Left colon (tissue), 2 donors: ENCODE measurements around the gene AUTS2. TPM values are rescaled to one million over a fixed set of nuclear protein-coding genes. Genes with fewer than 3 reads are reported as not detected.

Experiments
- ATAC-seq: fragments of 200-7000 bp; cut with Tn5 transposase; one replicate; pipeline ENCODE4 v1.9.1; 2020; ENCODE audit warnings: mild to moderate bottlenecking, moderate library complexity
- DNase-seq, 2 donors: peaks; one replicate each; pipeline ENCODE4 v3.0.0-alpha.2; 2020
- intact Hi-C, 2 donors: fragments of 100-400 bp; cut with DNase I in 1 of 2; cut with micrococcal nuclease in 1 of 2; formaldehyde crosslinking; loops; one replicate each; pipeline versions ENCODE4 v1.11.2 to v1.14.0; 2022; cut with DNase I, micrococcal nuclease
- total RNA-seq, 2 donors: library from RNA; stranded (reverse); fragmentation: NEBNext Ultra II Directional; extraction: Animal tissue kit (Norgen Biotek cat#: 25700); gene quantifications; one replicate each; pipeline ENCODE4 v1.2.1, GENCODE V29; 2021
- donor health status: DM: no; HTN: no; CAD: no.
- donor health status: DM: yes; HTN: yes; CAD: no.

AUTS2 gene
- total RNA-seq, 2 donors from 2014 or later, result 43.3 to 44.2 TPM

GRCh38 chr7:70334871-70335270, 736.6 kb downstream of the AUTS2 start:
- ATAC-seq, result no peak
- intact Hi-C loops, result no loop called here
- DNase-seq, result no peak

DNA sequence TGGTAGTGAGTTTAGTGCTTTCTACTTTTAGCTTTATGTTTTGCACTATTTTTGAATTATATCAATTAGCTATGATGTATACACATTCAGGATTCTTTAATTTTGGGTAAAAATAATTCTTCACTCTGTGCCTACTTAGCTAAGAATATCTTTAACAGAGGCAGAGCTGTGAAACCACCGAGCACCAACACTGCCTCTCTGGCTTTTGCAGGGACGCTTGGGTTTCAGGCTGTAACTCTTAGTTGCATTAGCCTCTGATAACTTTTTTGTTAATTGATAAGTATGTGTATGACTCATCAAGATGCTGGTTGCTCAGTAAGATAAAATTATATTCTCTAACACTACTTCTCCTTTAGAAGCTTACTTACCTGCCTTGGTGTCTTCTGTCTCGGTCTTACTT, 738.3 kb downstream of the AUTS2 start:
- ATAC-seq, result no peak

DNA sequence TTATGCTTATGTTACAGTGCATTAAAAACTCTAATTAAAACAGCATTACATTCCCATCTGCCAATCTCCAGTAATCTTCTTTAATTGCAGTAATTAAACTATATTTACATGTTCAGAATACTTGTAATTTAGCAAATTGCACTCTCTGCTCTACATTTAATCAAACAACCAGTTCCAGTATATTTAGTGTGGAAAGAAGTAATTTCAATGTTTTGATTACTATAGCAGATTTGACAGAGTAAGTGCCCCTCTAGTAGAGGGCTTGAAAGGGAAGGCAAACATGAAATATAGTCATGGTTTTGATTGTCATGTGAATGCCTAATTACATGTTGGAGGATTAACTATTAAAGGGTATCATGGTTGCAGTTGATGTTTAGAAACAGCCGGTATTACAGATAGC, 739.7 kb downstream of the AUTS2 start:
- no peak for DNase-seq
- intact Hi-C loops, result no loop called here
- no peak for ATAC-seq

More for the DNA sequence above, 738.3 kb downstream of the AUTS2 start:
- intact Hi-C loops, result no loop called here
- no peak for DNase-seq

DNA sequence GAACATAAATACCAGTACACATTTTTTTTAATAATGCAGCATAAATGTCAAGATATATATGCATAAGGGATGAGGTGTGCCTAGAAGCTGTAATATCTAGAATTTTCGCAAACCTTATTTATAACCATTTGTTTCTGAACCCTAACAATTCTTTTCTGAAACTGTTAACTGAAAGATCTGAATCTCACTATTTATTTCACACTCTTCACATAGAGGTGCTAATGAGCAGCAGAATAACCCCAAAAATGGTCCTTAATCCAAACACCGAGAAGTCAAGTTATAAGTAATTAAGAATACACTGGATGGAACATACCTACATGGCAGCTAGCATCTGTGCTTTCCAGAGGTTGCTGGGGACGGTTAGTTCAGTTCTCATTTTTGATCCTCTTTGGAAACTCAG, 742.0 kb downstream of the AUTS2 start:
- intact Hi-C loops, result no loop called here
- DNase-seq (no peak), ATAC-seq (no peak)

- no peak for ATAC-seq
Measured at GRCh38 chr7:70341446-70341845, 743.2 kb downstream of the AUTS2 start.

GRCh38 chr7:70343519-70343918, 745.2 kb downstream of the AUTS2 start:
- DNase-seq (no peak), ATAC-seq (no peak)
- intact Hi-C loops, result no loop called here

More at GRCh38 chr7:70341446-70341845, 743.2 kb downstream of the AUTS2 start:
- DNase-seq, result no peak
- intact Hi-C loops, result no loop called here

GRCh38 chr7:70344726-70345125, 746.5 kb downstream of the AUTS2 start:
- ATAC-seq (no peak), DNase-seq (no peak)
- intact Hi-C loops, result no loop called here

DNA sequence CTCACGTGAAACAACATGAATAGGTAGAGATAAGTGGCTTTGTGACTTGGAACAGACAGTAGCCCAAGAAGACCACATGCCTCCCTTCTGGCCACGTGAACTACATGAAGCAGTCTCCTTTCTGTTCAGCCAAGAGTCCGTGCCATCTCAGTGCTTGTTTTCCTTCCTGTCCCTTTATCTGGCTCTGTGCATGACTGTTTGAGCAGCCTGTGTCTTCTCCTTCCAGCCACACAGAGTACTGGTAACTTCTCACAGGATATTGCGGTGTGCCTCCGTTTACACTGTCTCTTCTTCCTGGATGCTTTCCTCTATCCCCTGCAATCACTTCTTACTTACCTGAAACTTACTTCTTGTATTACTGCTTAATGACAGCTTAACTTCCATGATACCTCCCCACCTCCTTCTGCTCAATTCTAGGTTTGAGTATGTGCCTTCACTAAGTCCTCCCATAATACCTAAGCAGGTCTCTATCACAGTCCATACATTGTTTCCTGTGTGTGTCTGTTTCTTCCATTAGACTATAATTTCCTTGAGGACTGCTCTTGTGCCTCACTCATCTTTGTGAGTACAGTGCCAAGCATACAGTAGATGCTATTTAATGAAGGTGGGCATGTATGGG, 748.7 kb downstream of the AUTS2 start:
- no peak for ATAC-seq
- intact Hi-C loops, result no loop called here
- no peak for DNase-seq

GRCh38 chr7:70347463-70348254, 749.4 kb downstream of the AUTS2 start:
- no peak for DNase-seq
- no peak for ATAC-seq
- intact Hi-C loops, result no loop called here

DNA sequence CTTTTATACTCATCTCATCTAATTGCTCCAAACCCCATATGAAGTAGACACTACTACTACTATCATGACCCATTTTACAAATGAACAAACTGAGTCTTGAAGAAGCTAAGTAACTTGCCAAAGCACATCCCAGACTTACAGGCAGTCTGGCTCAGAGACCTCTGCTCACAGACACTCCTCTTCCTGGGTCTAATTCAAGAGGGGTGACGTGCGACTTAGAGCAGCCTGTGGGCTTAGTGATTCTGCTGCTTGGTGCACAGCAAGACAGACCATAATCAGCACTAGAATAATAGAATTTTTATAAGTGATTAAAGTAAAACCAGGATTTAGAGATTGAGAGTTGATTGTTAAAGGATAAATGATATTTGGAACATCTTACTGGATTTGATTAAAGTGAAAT, 750.8 kb downstream of the AUTS2 start:
- ATAC-seq (no peak), DNase-seq (no peak)
- intact Hi-C loops, result no loop called here

DNA sequence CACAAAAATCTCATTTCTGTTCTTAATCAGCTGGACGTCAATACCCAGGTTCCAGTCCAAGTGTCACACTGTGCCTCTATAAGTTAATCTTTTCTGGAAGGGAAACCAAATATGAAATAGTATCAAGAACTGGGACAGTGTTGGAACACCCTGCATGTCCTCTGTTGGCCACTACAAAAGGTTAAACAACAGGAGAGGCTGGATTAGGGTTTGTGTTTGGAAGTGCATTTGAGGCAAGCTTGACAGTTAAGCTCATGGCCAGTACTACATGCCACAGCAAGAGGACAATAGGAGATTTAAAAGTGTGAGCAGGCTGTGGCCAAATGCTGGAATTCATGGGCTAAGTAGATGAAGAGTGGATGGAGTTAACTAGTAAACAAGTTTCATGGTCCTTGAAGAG, 751.5 kb downstream of the AUTS2 start:
- no peak for ATAC-seq
- DNase-seq, result no peak
- intact Hi-C loops, result no loop called here

DNA sequence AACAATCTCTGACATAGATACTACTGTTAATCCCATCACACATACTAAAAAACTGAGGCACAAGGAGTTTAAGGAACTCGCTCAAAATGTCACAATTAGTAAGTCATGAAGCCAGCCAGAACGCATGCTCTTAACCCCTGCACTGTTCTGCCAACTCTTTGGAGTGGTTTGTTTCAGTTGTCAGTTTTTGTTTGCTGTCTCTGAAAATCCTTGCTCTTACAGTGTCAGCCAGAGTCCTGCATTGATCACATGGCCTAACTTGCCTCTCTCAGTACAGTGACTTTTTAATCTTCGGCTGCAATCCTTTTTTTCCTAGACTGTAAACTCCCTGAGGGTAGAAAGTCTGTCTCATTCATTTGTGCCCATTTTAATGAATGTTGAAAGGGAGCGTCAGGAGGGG, 753.8 kb downstream of the AUTS2 start:
- intact Hi-C loops, result no loop called here

GRCh38 chr7:70352906-70353305, 754.6 kb downstream of the AUTS2 start:
- intact Hi-C loops, result no loop called here
- DNase-seq (no peak), ATAC-seq (no peak)

More for the DNA sequence above, 753.8 kb downstream of the AUTS2 start:
- DNase-seq (no peak), ATAC-seq (no peak)

DNA sequence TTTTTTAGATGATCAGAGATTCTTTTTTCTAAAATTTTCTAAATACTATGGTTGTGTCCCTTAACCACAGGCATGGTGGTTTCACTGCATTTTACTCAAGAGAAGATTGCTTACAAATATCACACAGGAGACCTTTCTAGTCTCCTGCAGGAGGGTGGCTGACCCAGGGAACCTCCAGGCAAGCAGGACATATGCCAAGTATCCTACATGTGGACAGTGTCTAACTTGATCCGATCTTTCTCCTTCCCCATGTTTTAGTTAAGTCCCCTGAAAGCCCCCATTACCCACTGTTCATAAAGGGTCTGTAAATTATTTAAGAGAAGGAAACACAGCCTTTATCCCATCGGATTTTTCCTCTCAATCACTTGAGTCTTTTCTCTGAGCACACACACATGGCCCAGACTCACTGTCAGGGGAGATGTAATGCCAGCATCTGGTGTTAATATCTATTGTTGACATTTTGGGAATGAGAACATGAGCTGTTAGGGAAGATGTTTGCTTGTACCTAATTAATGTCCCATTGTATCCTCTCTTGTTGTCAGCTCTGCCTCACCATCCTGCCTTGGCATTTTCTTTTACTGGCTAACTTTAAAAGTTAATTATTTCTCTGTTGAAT, 755.2 kb downstream of the AUTS2 start:
- no peak for DNase-seq
- intact Hi-C loops, result no loop called here
- ATAC-seq, result no peak

DNA sequence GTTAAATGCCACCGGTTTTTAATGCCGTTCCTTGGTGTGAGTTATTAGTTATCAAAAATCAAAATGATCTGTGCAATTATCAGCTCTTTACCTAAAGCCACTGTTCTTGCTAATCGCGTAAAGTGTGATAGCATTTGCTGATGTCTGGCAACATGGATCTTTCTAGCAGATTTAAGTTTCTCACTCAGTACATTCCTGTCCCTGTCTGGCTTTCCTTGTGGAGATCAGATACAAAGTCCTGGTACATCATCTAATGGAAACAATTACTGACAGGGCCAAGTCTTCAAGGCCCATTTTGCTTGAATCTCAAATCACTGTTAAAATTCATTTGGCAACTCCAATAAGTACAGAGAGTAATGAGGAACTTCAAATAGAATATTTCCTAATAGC, 755.7 kb downstream of the AUTS2 start:
- no peak for ATAC-seq
- no peak for DNase-seq
- intact Hi-C loops, result no loop called here

DNA sequence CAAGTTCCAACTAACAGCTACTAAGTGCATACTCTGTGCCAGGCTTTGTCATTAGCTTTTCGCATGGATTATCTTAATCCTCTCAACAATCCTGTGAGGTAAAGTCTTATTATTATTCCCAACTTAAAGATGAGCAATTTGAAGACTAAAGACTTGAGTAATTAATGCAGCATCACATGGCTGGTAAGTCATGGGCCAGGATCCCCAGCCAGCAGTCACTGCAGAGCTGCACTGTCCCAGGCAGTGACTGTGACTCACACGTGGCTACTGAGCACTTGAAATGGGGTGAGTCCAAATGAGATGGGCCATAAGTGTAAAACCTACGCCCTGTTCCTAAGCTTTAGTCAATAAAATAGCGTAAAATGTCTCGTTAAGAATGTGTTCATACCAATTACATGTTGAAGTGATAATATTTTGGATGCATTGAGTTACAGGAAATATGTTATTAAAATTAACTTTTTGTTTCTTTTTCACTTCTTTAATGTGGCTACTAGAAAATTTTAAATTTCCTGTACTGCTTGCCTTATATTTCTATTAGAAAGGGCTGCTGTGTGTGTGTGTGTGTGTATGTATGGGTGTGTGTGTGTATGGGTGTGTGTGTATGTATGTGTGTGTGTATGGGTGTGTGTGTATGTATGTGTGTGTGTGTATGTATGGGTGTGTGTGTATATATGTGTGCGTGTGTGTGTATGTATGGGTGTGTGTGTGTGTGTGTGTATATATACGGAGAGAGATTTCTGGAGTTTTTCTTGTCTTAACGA, 756.3 kb downstream of the AUTS2 start:
- DNase-seq (no peak), ATAC-seq (peak; percentile 71)
- intact Hi-C loops, result no loop called here

GRCh38 chr7:70355198-70356020, 757.1 kb downstream of the AUTS2 start:
- no peak for ATAC-seq
- intact Hi-C loops, result no loop called here
- no peak for DNase-seq

- ATAC-seq, result peak; percentile 27
- intact Hi-C loops, result no loop called here
- DNase-seq, result no peak
Measured at GRCh38 chr7:70356085-70356786, 758.0 kb downstream of the AUTS2 start.
